K562 (cell line): ENCODE data around the gene APCDD1L. TPM values are rescaled to one million over a fixed set of nuclear protein-coding genes. Genes with fewer than 3 reads are reported as not detected.

Experiments
- ATAC-seq: fragments of 200-7000 bp; cut with Tn5 transposase; 3 replicates; pipeline ENCODE4 v1.9.1; 2020; ENCODE audit warnings: moderate library complexity
- BruUV-seq: library from RNA; stranded (reverse); fragments of 400-500 nt; replicated peaks from 2 replicates; lab custom pipeline; 2021; lab: Mats Ljungman, UMichigan
- CTCF ChIA-PET: fragments of 300-600 bp; formaldehyde crosslinking; extraction: SDS; loops from one replicate; lab custom pipeline; 2021; ENCODE audit warnings: low intra/inter-chr PET ratio; lab: Yijun Ruan, JAX
- POLR2A ChIA-PET: fragments of 300-600, 350-650 bp; sonication (Branson Sonifier 250); formaldehyde crosslinking; extraction: SDS; loops from one replicate; lab custom pipeline; 2021; ENCODE audit warnings: antibody characterized with exemption, inconsistent platforms; lab: Yijun Ruan, JAX
- DNase-seq, 4 experiments: peaks; one replicate each; pipeline versions ENCODE4 v3.0.0 to v3.0.0-alpha.2; 2011 to 2018; ENCODE audit warnings: low spot score in 3 of 4, mixed read lengths in 3 of 4; ENCODE audit errors: extremely low read depth in 1 of 4
- FAIRE-seq: peaks from 2 replicates; lab custom pipeline; 2011; peaks lifted over from hg19 to GRCh38; lab: Jason Lieb, UNC
- H2AFZ ChIP-seq: 2 replicates; pipeline ENCODE4 v1.6.0; 2011; ENCODE audit warnings: low read depth, low read length, control low read depth, inconsistent platforms
- H3K27ac ChIP-seq: fragments of 200-600 bp; 3 replicates; pipeline ENCODE4 v1.8.0; 2011; ENCODE audit warnings: low read depth, mild to moderate bottlenecking, control low read depth, inconsistent platforms, low read length, moderate library complexity, mixed read lengths; ENCODE audit errors: extremely low read depth
- H3K27me3 ChIP-seq, 2 experiments: fragments of 300-600 bp in 1 of 2; 2 replicates in 1 of 2; 3 replicates in 1 of 2; pipeline versions ENCODE4 v1.6.0 to v1.8.0; 2011; ENCODE audit warnings: inconsistent platforms in 2 of 2, low read length in 2 of 2, mild to moderate bottlenecking in 1 of 2, mixed read lengths in 1 of 2, moderate library complexity in 1 of 2; ENCODE audit not compliant: control insufficient read depth in 2 of 2, insufficient read depth in 2 of 2
- H3K36me3 ChIP-seq: fragments of 300-600 bp; 3 replicates; pipeline ENCODE4 v1.8.0; 2011; ENCODE audit warnings: mild to moderate bottlenecking, low read length, inconsistent platforms; ENCODE audit not compliant: control insufficient read depth, insufficient read depth
- H3K4me1 ChIP-seq, 2 experiments: fragments of 200-600 bp in 1 of 2; replicated peaks in 1 of 2; 2 replicates in 1 of 2; 3 replicates in 1 of 2; pipeline versions ENCODE4 v1.5.1 to v1.8.0; 2011; ENCODE audit warnings: inconsistent platforms in 2 of 2, low read length in 2 of 2, mild to moderate bottlenecking in 1 of 2, mixed read lengths in 1 of 2, moderate library complexity in 1 of 2; ENCODE audit not compliant: control insufficient read depth in 2 of 2, insufficient read depth in 2 of 2
- H3K4me2 ChIP-seq: 2 replicates; pipeline ENCODE4 v1.6.1; 2011; ENCODE audit warnings: low read length, control low read depth, inconsistent platforms, mixed read lengths; ENCODE audit not compliant: insufficient read depth
- H3K4me3 ChIP-seq: fragments of 200-600 bp; sonication (generic), shearing (Covaris generic); 2 replicates; pipeline ENCODE4 v1.5.1; 2016; ENCODE audit warnings: control low read depth, inconsistent platforms
- H3K79me2 ChIP-seq: fragments of 200-600 bp; 3 replicates; pipeline ENCODE4 v1.8.0; 2011; ENCODE audit warnings: low read length, inconsistent platforms; ENCODE audit not compliant: control insufficient read depth, insufficient read depth
- H3K9ac ChIP-seq, 2 experiments: 2 replicates each; pipeline versions ENCODE4 v1.6.0 to v1.6.1; 2011; ENCODE audit warnings: low read depth in 2 of 2, low read length in 2 of 2, control low read depth in 1 of 2, inconsistent platforms in 1 of 2, mild to moderate bottlenecking in 1 of 2, mixed read lengths in 1 of 2; ENCODE audit not compliant: insufficient read depth in 1 of 2
- H3K9me1 ChIP-seq: one replicate; pipeline ENCODE4 v1.6.0; 2011; ENCODE audit warnings: inconsistent platforms, mild to moderate bottlenecking, low read length, moderate library complexity; ENCODE audit not compliant: control insufficient read depth, insufficient read depth
- H3K9me3 ChIP-seq: replicated peaks from 2 replicates; pipeline ENCODE4 v1.5.1; 2011; ENCODE audit warnings: low read depth, low read length, inconsistent platforms; ENCODE audit not compliant: control insufficient read depth, insufficient read depth
- H4K20me1 ChIP-seq: replicated peaks from 2 replicates; pipeline ENCODE4 v1.6.1; 2011; ENCODE audit warnings: low read length, inconsistent platforms, mixed read lengths; ENCODE audit not compliant: control insufficient read depth, insufficient read depth
- AFF1 ChIP-seq, 2 experiments: fragments of 450-650 bp; IDR thresholded peaks; 2 replicates each; pipeline ENCODE4 v1.6.1; 2018; ENCODE audit warnings: mild to moderate bottlenecking in 2 of 2, low read depth in 1 of 2; ENCODE audit not compliant: partially characterized antibody in 2 of 2
- CBX3 ChIP-seq, 2 experiments: IDR thresholded peaks; 1 replicate in 1 of 2; 2 replicates in 1 of 2; pipeline ENCODE4 v1.6.1; 2012; ENCODE audit warnings: inconsistent platforms in 2 of 2, low read length in 2 of 2, borderline replicate concordance in 1 of 2, control low read depth in 1 of 2
- CGGBP1 ChIP-seq: fragments of 250-450 bp; sonication (Bioruptor Pico); IDR thresholded peaks from 2 replicates; pipeline ENCODE4 v1.9.0; 2021; ENCODE audit warnings: mild to moderate bottlenecking
- CHD2 ChIP-seq: IDR thresholded peaks from 2 replicates; pipeline ENCODE4 v1.6.1; 2011; ENCODE audit warnings: low read depth, low read length
- HOXB6 ChIP-seq: fragments of 250-450 bp; sonication (Bioruptor Pico); IDR thresholded peaks from 2 replicates; pipeline ENCODE4 v1.5.1; 2022; ENCODE audit warnings: mild to moderate bottlenecking, borderline replicate concordance
- MAX ChIP-seq: sonication (generic); formaldehyde crosslinking; IDR thresholded peaks from 2 replicates; pipeline ENCODE4 v1.9.0; 2022; ENCODE audit warnings: mild to moderate bottlenecking, missing genetic modification reagents
- MBD2 ChIP-seq: sonication (generic); IDR thresholded peaks from 2 replicates; pipeline ENCODE4 v1.6.1; 2016; ENCODE audit warnings: low read depth, borderline replicate concordance
- MCM7 ChIP-seq, 2 experiments: fragments of 450-650 bp; IDR thresholded peaks; 2 replicates each; pipeline ENCODE4 v1.6.1; 2016 to 2018
- NCOA1 ChIP-seq: fragments of 450-650 bp; IDR thresholded peaks from 2 replicates; pipeline ENCODE4 v1.6.1; 2016; ENCODE audit warnings: low read depth
- SIX5 ChIP-seq, 2 experiments: IDR thresholded peaks; 2 replicates each; pipeline ENCODE4 v1.6.1; 2011; ENCODE audit warnings: low read length in 2 of 2, borderline replicate concordance in 1 of 2, low read depth in 1 of 2, mild to moderate bottlenecking in 1 of 2, moderate library complexity in 1 of 2; ENCODE audit not compliant: insufficient read depth in 1 of 2
- SMARCE1 ChIP-seq: fragments of 450-650 bp; IDR thresholded peaks from 2 replicates; pipeline ENCODE4 v1.7.1; 2016; ENCODE audit warnings: mild to moderate bottlenecking
- SRF ChIP-seq, 2 experiments: fragments of 250-450, 450-650 bp in 1 of 2; sonication (Bioruptor Pico) in 1 of 2; sonication (generic) in 1 of 2; formaldehyde crosslinking; IDR thresholded peaks; 2 replicates each; pipeline versions ENCODE4 v1.5.0 to v1.5.1; 2020 to 2022; ENCODE audit warnings: mild to moderate bottlenecking in 1 of 2, missing genetic modification reagents in 1 of 2
- ZKSCAN3 ChIP-seq: fragments of 250-450 bp; sonication (Bioruptor Pico); IDR thresholded peaks from 2 replicates; pipeline ENCODE4 v1.4.0; 2020
- WGBS: fragments of 100-300 bp; shearing (Covaris generic); methylation state at CpG from one replicate; pipeline ENCODE4 v1.1.6; 2016; ENCODE audit warnings: low coverage, mixed read lengths; ENCODE audit not compliant: insufficient coverage; ENCODE audit errors: missing lambda C conversion rate; 5-methylcytosine and 5-hydroxymethylcytosine counted together
- in situ Hi-C: fragments of 300-500 bp; cut with MboI; formaldehyde crosslinking; loops from 4 replicates; pipeline ENCODE4 v1.15.0; 2018; ENCODE audit warnings: inconsistent platforms, mixed read lengths
- intact Hi-C: fragments of 100-400 bp; cut with micrococcal nuclease; formaldehyde crosslinking; loops from 2 replicates; pipeline ENCODE4 v1.14.2; 2022
- polyA plus RNA-seq, 8 experiments: library from polyadenylated mRNA; depleted of rRNA in 4 of 8; stranded (reverse) in 5 of 8; unstranded in 3 of 8; fragments of >200 nt; fragmentation: Nextera tagmentation in 2 of 8; fragmentation: Illumina TruSeq in 1 of 8; extraction: Ambion mirVana in 2 of 8; extraction: Trizol in 1 of 8; gene quantifications; 2 replicates each; pipeline versions ENCODE4 v1.2.1 to v1.2.3, GENCODE V29; 2011 to 2014; ENCODE audit warnings: inconsistent platforms in 1 of 8, missing spikeins in 1 of 8
- total RNA-seq, 7 experiments: library from RNA; depleted of rRNA in 6 of 7; stranded (reverse); fragments of >200 nt in 6 of 7; fragmentation: Illumina TruSeq in 2 of 7; extraction: Trizol in 2 of 7; gene quantifications; 2 replicates each; pipeline versions ENCODE4 v1.2.1 to v1.2.3, GENCODE V29; 2011 to 2021; ENCODE audit warnings: low replicate concordance in 1 of 7

Gene APCDD1L
- total and polyA plus RNA-seq, 9 of the 15 experiments (the other 6 are each of a cell fraction or from before 2014, with no cell fraction given) = not detected

GRCh38 chr20:58551631-58552030 is 36.4 kb upstream of the APCDD1L start:
- H4K20me1 ChIP-seq = no peaks in the 10 kb centered on the region; the same call in 1 of the 2 replicates
- H3K9ac ChIP-seq = no peak overlapping the region
- no peak for DNase-seq
- WGBS = 32% methylated on average over 8 of the region's 8 CpGs
- BruUV-seq = no TSS peak
- intact Hi-C loops = no loop called here
- H3K4me2 ChIP-seq = no peak overlapping the region
- H3K4me3 ChIP-seq = no peak overlapping the region
- H3K27me3 ChIP-seq = peaks cover 6 to 41% of the 10 kb centered on the region in 2 experiments; a peak in 3 of 5 replicates
- TF ChIP-seq MBD2 (no peak), AFF1 (IDR thresholded peaks at IDR 0.05; ENCODE audit: low read depth in 1 of 2, partially characterized antibody in 2 of 2) (no peak), SMARCE1 (no peak), MCM7 (IDR thresholded peaks at IDR 0.05) (no peak), NCOA1 (no peak), SIX5 (IDR thresholded peaks at IDR 0.05; ENCODE audit: borderline replicate concordance in 1 of 2, insufficient read depth in 1 of 2, low read depth in 1 of 2, low read length in 2 of 2) (no peak), HOXB6 (no peak), CBX3 (IDR thresholded peaks at IDR 0.05; ENCODE audit: borderline replicate concordance in 1 of 2, low read length in 2 of 2) (no peak), ZKSCAN3 (CRISPR knock-in tag) (no peak), CGGBP1 (CRISPR knock-in tag) (no peak), CHD2 (no peak), MAX (CRISPR knock-in tag) (no peak), SRF (CRISPR knock-in tag; IDR thresholded peaks at IDR 0.05) (no peak)
- TF ChIP-seq, all 486 proteins: peak for 0
- FAIRE-seq = no peak
- Histone ChIP-seq H3K79me2 (no peaks in the 10 kb centered on the region), H3K9me1 (no peaks in the 10 kb centered on the region), H3K27ac (no peak overlapping the region), H3K36me3 (no peaks in the 10 kb centered on the region), H2AFZ (no peak overlapping the region), H3K9me3 (no peaks in the 10 kb centered on the region), H3K4me1 (peaks cover 0 to 5% of the 10 kb centered on the region in 2 experiments; a peak in 2 of 5 replicates)
- ATAC-seq = no peak
- POLR2A ChIA-PET = interaction anchor here (0.9 kb wide), 1 partner anchor 32 kb away, joined by 4 read pairs; no protein-coding TSS in a partner anchor
- CTCF ChIA-PET = no interaction called here
- in situ Hi-C loops = no loop called here
